Fibroblast of lung (primary cell): ENCODE measurements around the gene SDSL. TPM values are rescaled to one million over a fixed set of nuclear protein-coding genes. Genes with fewer than 3 reads are reported as not detected.
A peak's percentile ranks its signal among the peaks of the same experiment; 100 is the strongest.

Experiments
- DNase-seq, 2 donors: peaks; one replicate each; pipeline versions ENCODE4 v3.0.0 to v3.0.0-alpha.2; 2010; ENCODE audit warnings: low read depth in 2 of 2
- H2AFZ ChIP-seq: 2 replicates; pipeline ENCODE4 v1.5.1; 2012; ENCODE audit warnings: low read length, control low read depth, inconsistent platforms
- H3K27ac ChIP-seq: 2 replicates; pipeline ENCODE4 v1.5.1; 2011; ENCODE audit warnings: low read length, control low read depth; ENCODE audit not compliant: insufficient read depth
- H3K27me3 ChIP-seq: 2 replicates; pipeline ENCODE4 v1.5.1; 2011; ENCODE audit warnings: mild to moderate bottlenecking, low read length; ENCODE audit not compliant: control insufficient read depth, insufficient read depth
- H3K36me3 ChIP-seq: 2 replicates; pipeline ENCODE4 v1.5.1; 2011; ENCODE audit warnings: low read length; ENCODE audit not compliant: control insufficient read depth, insufficient read depth
- H3K4me1 ChIP-seq: 2 replicates; pipeline ENCODE4 v1.5.1; 2011; ENCODE audit warnings: low read length; ENCODE audit not compliant: control insufficient read depth, insufficient read depth; ENCODE audit errors: extremely low read depth
- H3K4me2 ChIP-seq: 2 replicates; pipeline ENCODE4 v1.5.1; 2011; ENCODE audit warnings: low read length, control low read depth; ENCODE audit not compliant: insufficient read depth; ENCODE audit errors: extremely low read depth
- H3K4me3 ChIP-seq, 4 experiments: fragments of 200-600 bp in 1 of 4; sonication (generic) in 1 of 4; replicated peaks in 1 of 4; 2 replicates each; pipeline ENCODE4 v1.5.1; 2011 to 2016; ENCODE audit warnings: low read length in 4 of 4, low read depth in 3 of 4, mild to moderate bottlenecking in 3 of 4, control low read depth in 2 of 4, inconsistent platforms in 1 of 4, mixed read lengths in 1 of 4; ENCODE audit not compliant: insufficient read depth in 1 of 4; ENCODE audit errors: control extremely low read depth in 1 of 4
- H3K79me2 ChIP-seq: 2 replicates; pipeline ENCODE4 v1.5.1; 2012; ENCODE audit warnings: mild to moderate bottlenecking, low read length, inconsistent platforms; ENCODE audit not compliant: control insufficient read depth, insufficient read depth
- H3K9ac ChIP-seq: 2 replicates; pipeline ENCODE4 v1.5.1; 2011; ENCODE audit warnings: mild to moderate bottlenecking, low read length, control low read depth; ENCODE audit not compliant: insufficient read depth
- H3K9me3 ChIP-seq: 2 replicates; pipeline ENCODE4 v1.5.1; 2012; ENCODE audit warnings: low read depth, low read length; ENCODE audit not compliant: control insufficient read depth, insufficient read depth
- H4K20me1 ChIP-seq: 2 replicates; pipeline ENCODE4 v1.5.1; 2011; ENCODE audit warnings: low read length; ENCODE audit not compliant: control insufficient read depth, insufficient read depth; ENCODE audit errors: extremely low read depth
- CTCF ChIP-seq, 2 donors: IDR thresholded peaks in 1 of 2; conservative IDR thresholded peaks in 1 of 2; 1 replicate in 1 of 2; 2 replicates in 1 of 2; pipeline ENCODE4 v1.5.1; 2011 to 2012; ENCODE audit warnings: low read length in 2 of 2, control low read depth in 1 of 2, inconsistent platforms in 1 of 2, low read depth in 1 of 2, mild to moderate bottlenecking in 1 of 2
- EZH2 ChIP-seq: IDR thresholded peaks from 2 replicates; pipeline ENCODE4 v1.5.1; 2012; ENCODE audit warnings: low read length, control low read depth, mild to moderate bottlenecking; ENCODE audit errors: missing control alignments
- polyA plus RNA-seq, 2 donors: library from polyadenylated mRNA; depleted of rRNA in 1 of 2; stranded (reverse) in 1 of 2; unstranded in 1 of 2; fragments of >200 nt; gene quantifications; 2 replicates each; pipeline ENCODE4 v1.2.1, GENCODE V29; 2011 to 2012; ENCODE audit warnings: missing spikeins in 1 of 2
- total RNA-seq: library from RNA; depleted of rRNA; stranded (reverse); fragments of >200 nt; gene quantifications from 2 replicates; pipeline ENCODE4 v1.2.1, GENCODE V29; 2014

The SDSL gene
- total and polyA plus RNA-seq, 2 donors (not counting 1 experiment from before 2014, with no cell fraction given), result 5.1 to 12.4 TPM

GRCh38 chr12:113403435-113404415, 18.5 kb upstream of the SDSL start, which contains the start of gene SDS:
SDS (minus strand) TSS chr12:113403887; CDS start chr12:113399708, 4,179 bp downstream.
- Histone ChIP-seq H2AFZ (no peak within 1 kb of the TSS), H3K4me2 (no peak within 1 kb of the TSS), H3K4me1 (no peaks in the 10 kb centered on the region), H3K9ac (no peak within 1 kb of the TSS), H3K4me3 (peak within 1 kb of the TSS in 1 of 4 experiments; percentile 6), H3K79me2 (no peaks in the 10 kb centered on the region), H4K20me1 (no peaks in the 10 kb centered on the region), H3K27ac (no peak within 1 kb of the TSS), H3K36me3 (no peaks in the 10 kb centered on the region), H3K9me3 (no peaks in the 10 kb centered on the region), H3K27me3 (no peaks in the 10 kb centered on the region)
- no peak for TF ChIP-seq EZH2
- TF ChIP-seq CTCF (conservative IDR thresholded peaks at IDR 0.05 in 1 of 2, IDR thresholded peaks at IDR 0.05 in 1 of 2; ENCODE audit: low read depth in 1 of 2, low read length in 2 of 2), result no peak
- peak; percentile 66 to 71 for DNase-seq

GRCh38 chr12:113405694-113406093, 16.5 kb upstream of the SDSL start:
- no peaks in the 10 kb centered on the region for H3K9me3 ChIP-seq
- H3K36me3 ChIP-seq, result no peaks in the 10 kb centered on the region
- H3K27me3 ChIP-seq, result no peaks in the 10 kb centered on the region
- no peak overlapping the region for H3K4me3 ChIP-seq
- no peak overlapping the region for H2AFZ ChIP-seq
- no peak overlapping the region for H3K4me2 ChIP-seq
- no peak overlapping the region for H3K9ac ChIP-seq
- no peaks in the 10 kb centered on the region for H3K4me1 ChIP-seq
- DNase-seq, result no peak
- no peak overlapping the region for H3K27ac ChIP-seq
- TF ChIP-seq EZH2, result no peak
- no peak for TF ChIP-seq CTCF (conservative IDR thresholded peaks at IDR 0.05 in 1 of 2, IDR thresholded peaks at IDR 0.05 in 1 of 2; ENCODE audit: low read depth in 1 of 2, low read length in 2 of 2)
- no peaks in the 10 kb centered on the region for H3K79me2 ChIP-seq
- H4K20me1 ChIP-seq, result no peaks in the 10 kb centered on the region

GRCh38 chr12:113407931-113408600, 14.1 kb upstream of the SDSL start:
- Histone ChIP-seq H3K4me1 (no peaks in the 10 kb centered on the region), H3K27ac (no peak overlapping the region), H3K79me2 (no peaks in the 10 kb centered on the region), H3K9me3 (no peaks in the 10 kb centered on the region), H3K4me3 (no peak overlapping the region), H3K9ac (no peak overlapping the region), H4K20me1 (no peaks in the 10 kb centered on the region), H3K4me2 (no peak overlapping the region), H3K36me3 (no peaks in the 10 kb centered on the region), H2AFZ (no peak overlapping the region), H3K27me3 (no peaks in the 10 kb centered on the region)
- peak; percentile 64 to 65 for DNase-seq
- TF ChIP-seq CTCF (conservative IDR thresholded peaks at IDR 0.05 in 1 of 2, IDR thresholded peaks at IDR 0.05 in 1 of 2; ENCODE audit: low read depth in 1 of 2, low read length in 2 of 2), result no peak
- no peak for TF ChIP-seq EZH2
